ENCODE measurements around the gene TMC6. TPM values are rescaled to one million over a fixed set of nuclear protein-coding genes. Genes with fewer than 3 reads are reported as not detected.
A peak's percentile ranks its signal among the peaks of the same experiment; 100 is the strongest.

The TMC6 gene
- total and polyA plus RNA-seq, 2 of the 4 experiments (the other 2 are of a cell fraction), result 0.19 TPM; not detected in 1

- Histone ChIP-seq H3K4me2 (ENCODE audit: low read depth, low read length) (no peak overlapping the region), H3K9ac (ENCODE audit: low read depth, low read length) (no peak overlapping the region), H3K9me3 (ENCODE audit: control insufficient read depth, insufficient read depth, low read length) (no peaks in the 10 kb centered on the region), H4K8ac (ENCODE audit: low read depth in 2 of 2, low read length in 2 of 2) (no peak overlapping the region), H2AK5ac (ENCODE audit: low read depth, low read length) (no peak overlapping the region), H2BK20ac (ENCODE audit: low read depth, low read length) (no peak overlapping the region), H3K18ac (ENCODE audit: low read depth, low read length) (no peak overlapping the region), H3K9me1 (ENCODE audit: insufficient read depth, low read length) (no peaks in the 10 kb centered on the region), H4K5ac (ENCODE audit: low read depth, low read length) (no peak overlapping the region), H3K23ac (ENCODE audit: low read depth, low read length) (no peak overlapping the region), H3K27me3 (ENCODE audit: control insufficient read depth, insufficient read depth, low read length) (peaks cover 3% of the 10 kb centered on the region; the same call in 1 of the 2 replicates), H4K20me1 (ENCODE audit: insufficient read depth, low read length) (no peaks in the 10 kb centered on the region), H3K4me3 (ENCODE audit: insufficient read depth, low read depth, low read length) (no peak overlapping the region), H3K79me1 (ENCODE audit: low read depth in 1 of 2, low read length in 2 of 2) (no peaks in the 10 kb centered on the region), H2AFZ (replicated peaks; ENCODE audit: low read length, poor library complexity) (no peak overlapping the region), H2AK9ac (replicated peaks; ENCODE audit: low read depth, low read length, poor library complexity) (peak overlapping the region; percentile 48), H2BK15ac (ENCODE audit: low read depth, low read length) (no peak overlapping the region), H3K36me3 (ENCODE audit: control insufficient read depth, insufficient read depth, low read length) (peaks cover 9% of the 10 kb centered on the region), H3K4me1 (ENCODE audit: control insufficient read depth, insufficient read depth, low read length) (no peaks in the 10 kb centered on the region; the same call in 1 of the 2 replicates), H2BK5ac (ENCODE audit: low read depth, low read length, poor library complexity, severe bottlenecking) (no peak overlapping the region), H3K27ac (ENCODE audit: insufficient read depth, low read length) (no peak overlapping the region), H3K14ac (replicated peaks; ENCODE audit: low read depth, low read length) (no peak overlapping the region), H4K91ac (ENCODE audit: insufficient read depth, low read depth, low read length) (no peak overlapping the region), H3K4ac (ENCODE audit: low read depth, low read length) (no peak overlapping the region), H3K56ac (ENCODE audit: extremely low read depth, insufficient read depth, low read length) (no peak overlapping the region), H2BK120ac (ENCODE audit: low read depth, low read length) (no peak overlapping the region)
- ChIA-PET CTCF (no interaction called here), POLR2A (ENCODE audit: unreplicated experiment) (interaction anchor here (0.5 kb wide), 1 partner anchor 146 kb away, joined by 5 read pairs; no protein-coding TSS in a partner anchor)
- dilution Hi-C loops (cut with HindIII; ENCODE audit: low sequenced_read_pairs, unreplicated experiment) (no loop called here), in situ Hi-C loops (cut with MboI; ENCODE audit: low sequenced_read_pairs) (no loop called here), intact Hi-C loops (cut with micrococcal nuclease) (no loop called here)
- DNase-seq (no peak), ATAC-seq (ENCODE audit: low read depth) (no peak)
- TF ChIP-seq CEBPB (IDR thresholded peaks at IDR 0.05; ENCODE audit: low read depth, low read length) (no peak), CTCF (conservative IDR thresholded peaks at IDR 0.05; ENCODE audit: low read depth, low read length) (no peak), NFE2L2 (IDR thresholded peaks at IDR 0.05; ENCODE audit: low read depth, low read length) (no peak), POLR2A (IDR thresholded peaks at IDR 0.05; ENCODE audit: low read depth, low read length) (no peak)
- no TSS peak for BruUV-seq (replicated peaks)
- WGBS, 2 experiments (ENCODE audit: extremely low coverage in 2 of 2, insufficient read length in 1 of 2), result 86% methylated on average over 11 of the region's 18 CpGs; no CpG with 5 or more reads in 1 of the 2 experiments
These were observed 19.6 kb downstream of the TMC6 start for GRCh38 chr17:78108726-78109488.

Data from IMR-90 (cell line).